Mesenchymal stem cell (in vitro differentiated cells and primary cell): ENCODE measurements around the gene TRIM54.
"Not testable (repeated sequence)": the region's sequence is repeated elsewhere in the genome, so short reads cannot be mapped to it uniquely, and the experiment has no call there.

ENCODE experiments used
- DNase-seq: peaks from one replicate; pipeline ENCODE4 v3.0.0-alpha.2; 2013
- H2AFZ ChIP-seq: one replicate; pipeline ENCODE4 v1.6.1; 2013; ENCODE audit warnings: low read depth, mild to moderate bottlenecking, control low read depth, inconsistent platforms, low read length, moderate library complexity
- H2AK5ac ChIP-seq: 2 replicates; pipeline ENCODE4 v1.6.1; 2013; ENCODE audit warnings: low read length, moderate library complexity, mild to moderate bottlenecking, inconsistent platforms; ENCODE audit not compliant: severe bottlenecking
- H2BK120ac ChIP-seq: one replicate; pipeline ENCODE4 v1.6.1; 2013; ENCODE audit warnings: low read depth, mild to moderate bottlenecking, inconsistent platforms, low read length, moderate library complexity
- H2BK12ac ChIP-seq, 2 experiments: one replicate each; pipeline ENCODE4 v1.6.1; 2013; ENCODE audit warnings: inconsistent platforms in 2 of 2, low read length in 2 of 2, mild to moderate bottlenecking in 2 of 2, moderate library complexity in 2 of 2, control low read depth in 1 of 2
- H2BK15ac ChIP-seq: one replicate; pipeline ENCODE4 v1.6.1; 2013; ENCODE audit warnings: mild to moderate bottlenecking, low read depth, inconsistent platforms; ENCODE audit not compliant: poor library complexity, severe bottlenecking
- H2BK5ac ChIP-seq: 2 replicates; pipeline ENCODE4 v1.6.1; 2013; ENCODE audit warnings: low read depth, mild to moderate bottlenecking, low read length, control low read depth, inconsistent platforms; ENCODE audit not compliant: poor library complexity, severe bottlenecking
- H3K14ac ChIP-seq, 2 experiments: one replicate each; pipeline ENCODE4 v1.6.1; 2013; ENCODE audit warnings: inconsistent platforms in 2 of 2, low read length in 2 of 2, control low read depth in 1 of 2, mild to moderate bottlenecking in 1 of 2, moderate library complexity in 1 of 2
- H3K18ac ChIP-seq, 2 experiments: one replicate each; pipeline ENCODE4 v1.6.1; 2013; ENCODE audit warnings: inconsistent platforms in 2 of 2, low read length in 2 of 2, control low read depth in 1 of 2, low read depth in 1 of 2, mild to moderate bottlenecking in 1 of 2
- H3K23ac ChIP-seq, 2 experiments: one replicate each; pipeline ENCODE4 v1.6.1; 2013; ENCODE audit warnings: inconsistent platforms in 2 of 2, low read length in 2 of 2, mild to moderate bottlenecking in 2 of 2, moderate library complexity in 2 of 2, control low read depth in 1 of 2
- H3K27ac ChIP-seq: 2 replicates; pipeline ENCODE4 v1.5.1; 2013; ENCODE audit warnings: mild to moderate bottlenecking, moderate library complexity, low read length, control low read depth, inconsistent platforms; ENCODE audit not compliant: poor library complexity, severe bottlenecking
- H3K27me3 ChIP-seq, 2 experiments: 2 replicates each; pipeline versions ENCODE4 v1.6.1 to v1.7.0; 2013; ENCODE audit warnings: low read length in 2 of 2, mild to moderate bottlenecking in 2 of 2, moderate library complexity in 2 of 2, control low read depth in 1 of 2, inconsistent platforms in 1 of 2; ENCODE audit not compliant: control insufficient read depth in 1 of 2, insufficient read depth in 1 of 2
- H3K36me3 ChIP-seq, 2 experiments: 2 replicates each; pipeline versions ENCODE4 v1.6.1 to v1.7.0; 2013; ENCODE audit warnings: low read length in 2 of 2, control low read depth in 1 of 2, inconsistent platforms in 1 of 2, low read depth in 1 of 2, mild to moderate bottlenecking in 1 of 2; ENCODE audit not compliant: insufficient read depth in 2 of 2, control insufficient read depth in 1 of 2
- H3K4ac ChIP-seq, 2 experiments: one replicate each; pipeline ENCODE4 v1.6.1; 2013; ENCODE audit warnings: inconsistent platforms in 2 of 2, low read length in 2 of 2, mild to moderate bottlenecking in 2 of 2, moderate library complexity in 2 of 2, control low read depth in 1 of 2, low read depth in 1 of 2
- H3K4me1 ChIP-seq: 2 replicates; pipeline ENCODE4 v1.6.1; 2013; ENCODE audit warnings: low read depth, low read length, control low read depth; ENCODE audit not compliant: control insufficient read depth, insufficient read depth
- H3K4me2 ChIP-seq: 2 replicates; pipeline ENCODE4 v1.6.1; 2013; ENCODE audit warnings: low read length, mild to moderate bottlenecking, inconsistent platforms; ENCODE audit not compliant: poor library complexity, severe bottlenecking
- H3K4me3 ChIP-seq, 2 experiments: 2 replicates each; pipeline versions ENCODE4 v1.5.1 to v1.7.0; 2013; ENCODE audit warnings: low read length in 2 of 2, mild to moderate bottlenecking in 2 of 2, control low read depth in 1 of 2, low read depth in 1 of 2; ENCODE audit not compliant: insufficient read depth in 1 of 2
- H3K79me1 ChIP-seq: replicated peaks from 2 replicates; pipeline ENCODE4 v1.6.1; 2013; ENCODE audit warnings: mild to moderate bottlenecking, control low read depth, low read length, inconsistent platforms; ENCODE audit not compliant: poor library complexity, severe bottlenecking
- H3K9ac ChIP-seq: 2 replicates; pipeline ENCODE4 v1.7.0; 2013; ENCODE audit warnings: mild to moderate bottlenecking, low read length, moderate library complexity
- H3K9me3 ChIP-seq: 2 replicates; pipeline ENCODE4 v1.7.0; 2013; ENCODE audit warnings: mild to moderate bottlenecking, low read length; ENCODE audit not compliant: control insufficient read depth
- H4K8ac ChIP-seq: one replicate; pipeline ENCODE4 v1.6.1; 2013; ENCODE audit warnings: inconsistent platforms, mild to moderate bottlenecking, low read length, moderate library complexity
- H4K91ac ChIP-seq: one replicate; pipeline ENCODE4 v1.6.1; 2013; ENCODE audit warnings: mild to moderate bottlenecking, low read length, inconsistent platforms
- WGBS: methylation state at CpG from one replicate; pipeline ENCODE4 v1.1.7; 2013; ENCODE audit warnings: mixed read lengths; 5-methylcytosine and 5-hydroxymethylcytosine counted together

TRIM54 gene

GRCh38 chr2:27314709-27315108 is 32.5 kb downstream of the TRIM54 start:
- Histone ChIP-seq H3K18ac (no peak overlapping the region), H2BK5ac (no peak overlapping the region), H3K9me3 (no peaks in the 10 kb centered on the region), H3K79me1 (peaks cover 17% of the 10 kb centered on the region), H3K14ac (no peak overlapping the region), H2AFZ (no peak overlapping the region), H4K8ac (no peak overlapping the region), H3K4ac (no peak overlapping the region), H3K36me3 (peaks cover 33 to 49% of the 10 kb centered on the region in 2 experiments), H4K91ac (no peak overlapping the region), H3K4me2 (no peak overlapping the region), H2BK15ac (no peak overlapping the region), H3K4me1 (no peaks in the 10 kb centered on the region), H3K4me3 (no peak overlapping the region), H3K23ac (no peak overlapping the region), H3K27me3 (no peaks in the 10 kb centered on the region), H2BK120ac (no peak overlapping the region), H3K27ac (no peak overlapping the region), H2BK12ac (peak overlapping the region in 1 of 2 experiments; percentile 21), H3K9ac (no peak overlapping the region), H2AK5ac (no peak overlapping the region)
- DNase-seq, result no peak
- WGBS, result 98% methylated on average over 9 of the region's 9 CpGs

- H3K14ac ChIP-seq, result no peak overlapping the region
- no peak overlapping the region for H3K23ac ChIP-seq
- no peak overlapping the region for H4K8ac ChIP-seq
- H4K91ac ChIP-seq, result no peak overlapping the region
- no peak for DNase-seq
- no peak overlapping the region for H3K18ac ChIP-seq
- no peak overlapping the region for H3K4ac ChIP-seq
- no peak overlapping the region for H2AFZ ChIP-seq
- WGBS, result 76% methylated on average over 8 of the region's 8 CpGs
- no peak overlapping the region for H3K9ac ChIP-seq
- H2BK15ac ChIP-seq, result no peak overlapping the region
- no peaks in the 10 kb centered on the region for H3K27me3 ChIP-seq
- H3K27ac ChIP-seq, result no peak overlapping the region
- no peak overlapping the region for H3K4me2 ChIP-seq
- H3K9me3 ChIP-seq, result no peaks in the 10 kb centered on the region
- no peak overlapping the region for H2BK12ac ChIP-seq
- H3K36me3 ChIP-seq, result peaks cover 30 to 46% of the 10 kb centered on the region in 2 experiments
- no peak overlapping the region for H2AK5ac ChIP-seq
- H2BK120ac ChIP-seq, result no peak overlapping the region
- peaks cover 18% of the 10 kb centered on the region for H3K79me1 ChIP-seq
- no peak overlapping the region for H3K4me3 ChIP-seq
- no peaks in the 10 kb centered on the region for H3K4me1 ChIP-seq
- H2BK5ac ChIP-seq, result no peak overlapping the region
Measured at GRCh38 chr2:27315122-27315521, 32.9 kb downstream of the TRIM54 start.

GRCh38 chr2:27316655-27317412 is 34.6 kb downstream of the TRIM54 start:
- H4K8ac ChIP-seq, result no peak overlapping the region
- H2AK5ac ChIP-seq, result no peak overlapping the region
- no peak overlapping the region for H2AFZ ChIP-seq
- H2BK15ac ChIP-seq, result no peak overlapping the region
- H4K91ac ChIP-seq, result no peak overlapping the region
- H3K79me1 ChIP-seq, result peaks cover 18% of the 10 kb centered on the region
- H3K9me3 ChIP-seq, result no peaks in the 10 kb centered on the region
- no peak overlapping the region for H3K4me2 ChIP-seq
- H3K4me1 ChIP-seq, result peaks cover 5% of the 10 kb centered on the region
- no peak overlapping the region for H3K4ac ChIP-seq
- WGBS, result 96% methylated on average over 11 of the region's 12 CpGs
- H3K27me3 ChIP-seq, result no peaks in the 10 kb centered on the region
- no peak overlapping the region for H2BK120ac ChIP-seq
- H3K4me3 ChIP-seq, result no peak overlapping the region
- H2BK5ac ChIP-seq, result no peak overlapping the region
- DNase-seq, result no peak
- H3K23ac ChIP-seq, result no peak overlapping the region
- H3K9ac ChIP-seq, result no peak overlapping the region
- peaks cover 23 to 34% of the 10 kb centered on the region in 2 experiments for H3K36me3 ChIP-seq
- H3K18ac ChIP-seq, result no peak overlapping the region
- H2BK12ac ChIP-seq, result no peak overlapping the region
- H3K14ac ChIP-seq, result no peak overlapping the region
- no peak overlapping the region for H3K27ac ChIP-seq

GRCh38 chr2:27319839-27320238 is 37.6 kb downstream of the TRIM54 start:
- H4K8ac ChIP-seq, H4K91ac ChIP-seq, H3K9me3 ChIP-seq, H3K27me3 ChIP-seq, H2BK120ac ChIP-seq, H2BK12ac ChIP-seq, H3K4ac ChIP-seq, H3K4me3 ChIP-seq, H2BK15ac ChIP-seq, H2AK5ac ChIP-seq, DNase-seq, H3K14ac ChIP-seq, H3K27ac ChIP-seq, H3K18ac ChIP-seq, H3K9ac ChIP-seq, H3K23ac ChIP-seq, H2AFZ ChIP-seq, H2BK5ac ChIP-seq, H3K4me2 ChIP-seq: not testable (repeated sequence)
- peaks cover 24% of the 10 kb centered on the region for H3K79me1 ChIP-seq
- peaks cover 21 to 27% of the 10 kb centered on the region in 2 experiments for H3K36me3 ChIP-seq
- peaks cover 13% of the 10 kb centered on the region for H3K4me1 ChIP-seq
- WGBS, result 94% methylated on average over 15 of the region's 15 CpGs
